Measurements from ENCODE around the gene CSTB.

Gene CSTB

DNA sequence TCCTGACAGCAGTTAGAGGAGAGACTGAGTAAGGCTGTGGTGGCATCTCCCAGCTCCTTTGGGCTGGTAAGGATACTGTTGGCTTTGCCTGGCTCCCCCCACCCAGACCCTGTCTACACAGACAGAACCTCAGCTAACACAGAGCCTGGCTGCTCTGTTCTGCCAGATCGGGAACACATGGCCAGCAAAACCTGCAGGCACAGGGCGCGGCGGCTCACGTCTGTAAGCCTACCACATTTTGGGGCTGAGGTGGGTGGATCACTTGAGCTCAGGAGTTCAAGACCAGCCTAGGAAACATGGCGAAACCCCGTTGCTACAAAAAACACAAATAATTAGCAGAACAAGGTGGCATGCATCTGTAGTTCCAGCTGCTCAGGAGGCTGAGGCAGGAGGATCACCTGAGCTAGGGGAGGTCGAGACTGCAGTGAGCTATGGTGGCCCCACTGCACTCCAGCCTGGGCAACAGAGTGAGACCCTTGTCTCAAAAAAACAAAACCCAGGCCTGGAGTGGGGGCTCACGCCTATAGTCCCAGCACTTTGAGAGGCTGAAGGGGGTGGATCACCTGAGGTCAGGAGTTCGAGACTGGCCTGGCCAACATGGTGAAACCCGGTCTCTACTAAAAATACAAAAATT, 6.7 kb downstream of the CSTB start:
- DNase-seq (ENCODE audit: insufficient read length, low spot score) (no peak), FAIRE-seq (no peak)

DNA sequence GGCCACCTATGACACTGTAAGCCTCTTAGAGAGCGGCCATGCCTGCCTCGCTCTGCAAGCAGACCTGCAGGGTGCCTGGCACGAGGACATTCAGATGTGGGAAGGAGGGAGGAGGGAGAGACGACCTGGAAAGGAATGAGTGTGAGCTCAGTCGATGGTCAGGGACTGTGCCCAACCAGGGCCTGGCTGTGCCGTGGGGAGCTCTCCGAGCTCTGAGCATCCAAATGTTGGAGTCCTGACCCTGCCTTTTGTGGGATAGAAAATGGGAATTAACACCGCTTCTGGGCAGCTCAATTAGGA, 7.3 kb downstream of the CSTB start:
- FAIRE-seq (no peak), DNase-seq (ENCODE audit: insufficient read length, low spot score) (no peak)

DNA sequence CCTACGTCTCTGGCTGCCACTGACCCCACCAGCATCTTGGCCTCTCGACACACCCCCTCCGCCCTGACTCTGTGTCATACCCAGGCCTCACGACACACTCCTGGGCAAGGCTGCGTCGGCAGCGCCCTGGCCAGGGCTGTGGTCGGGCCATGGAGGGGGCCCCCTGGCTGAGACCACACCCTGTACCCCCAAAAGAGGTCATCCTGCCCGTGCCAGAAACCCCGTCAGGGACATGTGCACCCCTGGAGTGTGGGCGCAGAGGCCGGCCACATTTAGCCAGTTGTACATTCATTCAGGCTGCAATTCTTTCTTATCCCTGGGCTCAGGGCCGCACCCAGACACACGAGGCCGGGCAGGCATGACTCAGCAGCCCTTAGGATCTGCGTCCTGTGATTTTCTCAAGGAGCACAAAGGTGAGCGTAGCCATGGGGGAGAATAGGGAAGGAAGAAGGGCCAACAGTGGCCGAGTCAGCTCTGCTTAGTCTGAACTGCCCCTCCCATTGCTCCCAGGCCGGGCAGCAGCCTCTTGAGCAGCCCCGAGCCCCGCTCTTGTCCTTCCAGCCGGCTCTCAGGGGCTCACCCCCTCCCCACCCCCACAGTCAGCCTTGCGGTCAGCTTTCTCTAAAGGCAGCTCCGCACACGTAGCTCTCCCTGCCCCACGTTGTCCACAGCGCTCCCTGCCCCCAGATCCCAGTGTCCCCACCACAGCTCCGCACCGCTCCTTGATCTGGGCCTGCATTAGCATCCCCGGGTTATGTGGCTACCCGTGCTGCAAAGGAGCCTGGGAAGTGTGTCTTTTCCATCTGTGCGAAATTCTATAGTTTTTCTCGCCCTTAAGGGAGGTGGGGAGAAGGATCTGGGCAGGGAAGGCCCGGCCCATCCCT, 7.9 kb downstream of the CSTB start:
- DNase-seq (ENCODE audit: insufficient read length, low spot score) (peak; percentile 48), FAIRE-seq (no peak)

DNA sequence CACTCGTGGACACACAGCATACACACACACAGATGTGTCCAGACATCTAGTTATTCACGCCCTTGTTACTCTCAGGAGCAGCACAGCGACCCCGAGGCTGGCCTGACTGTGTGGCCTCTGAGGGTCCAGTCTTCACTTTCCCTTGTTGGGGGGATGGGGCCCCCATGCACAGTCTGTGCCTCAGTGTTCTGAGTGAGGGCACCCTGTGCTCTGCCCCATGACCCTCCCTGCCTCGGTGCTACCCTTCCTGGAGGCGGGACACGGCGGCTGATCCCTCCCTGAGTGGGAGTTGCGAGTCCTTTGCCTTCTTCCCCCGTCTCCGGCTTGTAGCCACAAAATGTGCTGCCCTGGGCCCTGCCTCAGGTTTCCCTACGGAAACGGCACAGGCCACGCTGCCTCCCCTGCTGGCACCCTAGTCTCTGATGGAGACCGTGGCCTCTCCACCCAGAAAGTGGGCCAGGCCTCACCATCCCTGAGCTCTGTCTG, 8.6 kb downstream of the CSTB start:
- FAIRE-seq (no peak), DNase-seq (ENCODE audit: insufficient read length, low spot score) (no peak)

DNA sequence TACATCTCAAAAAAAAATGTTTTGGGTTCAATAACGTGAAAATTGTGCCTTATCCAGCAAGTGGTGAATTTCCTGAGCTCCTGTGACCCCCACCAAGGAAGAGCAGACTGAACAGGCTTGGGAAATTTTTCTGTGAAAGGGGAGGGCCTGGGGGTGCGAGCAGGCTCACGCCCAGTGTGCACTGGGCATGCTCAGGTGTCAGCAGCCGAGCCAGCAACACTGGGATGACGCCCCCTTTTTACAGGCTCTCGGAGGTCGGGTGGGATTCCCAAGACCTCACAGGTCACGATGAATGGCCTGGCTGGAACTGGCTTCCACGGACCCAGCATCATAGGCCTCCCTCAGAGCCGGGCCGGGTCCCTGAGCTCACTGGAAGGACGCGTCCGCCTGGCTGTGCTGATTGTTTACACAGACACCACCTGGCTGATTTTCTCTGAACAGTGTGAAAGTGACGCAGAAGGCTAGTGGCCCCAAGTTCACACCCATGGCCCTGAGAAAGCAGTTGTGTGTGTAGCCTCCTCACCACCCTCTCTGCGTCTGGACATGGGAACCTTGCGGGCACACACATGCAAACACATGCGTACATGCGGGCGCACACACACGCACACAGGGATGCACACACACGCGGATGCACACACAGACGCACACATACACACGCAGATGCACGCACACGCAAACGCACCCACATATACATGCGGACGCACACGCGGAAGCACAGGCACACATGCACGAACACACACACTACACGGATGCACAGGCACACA, 9.2 kb downstream of the CSTB start:
- FAIRE-seq, result peak; percentile 28
- no peak for DNase-seq (ENCODE audit: insufficient read length, low spot score)

DNA sequence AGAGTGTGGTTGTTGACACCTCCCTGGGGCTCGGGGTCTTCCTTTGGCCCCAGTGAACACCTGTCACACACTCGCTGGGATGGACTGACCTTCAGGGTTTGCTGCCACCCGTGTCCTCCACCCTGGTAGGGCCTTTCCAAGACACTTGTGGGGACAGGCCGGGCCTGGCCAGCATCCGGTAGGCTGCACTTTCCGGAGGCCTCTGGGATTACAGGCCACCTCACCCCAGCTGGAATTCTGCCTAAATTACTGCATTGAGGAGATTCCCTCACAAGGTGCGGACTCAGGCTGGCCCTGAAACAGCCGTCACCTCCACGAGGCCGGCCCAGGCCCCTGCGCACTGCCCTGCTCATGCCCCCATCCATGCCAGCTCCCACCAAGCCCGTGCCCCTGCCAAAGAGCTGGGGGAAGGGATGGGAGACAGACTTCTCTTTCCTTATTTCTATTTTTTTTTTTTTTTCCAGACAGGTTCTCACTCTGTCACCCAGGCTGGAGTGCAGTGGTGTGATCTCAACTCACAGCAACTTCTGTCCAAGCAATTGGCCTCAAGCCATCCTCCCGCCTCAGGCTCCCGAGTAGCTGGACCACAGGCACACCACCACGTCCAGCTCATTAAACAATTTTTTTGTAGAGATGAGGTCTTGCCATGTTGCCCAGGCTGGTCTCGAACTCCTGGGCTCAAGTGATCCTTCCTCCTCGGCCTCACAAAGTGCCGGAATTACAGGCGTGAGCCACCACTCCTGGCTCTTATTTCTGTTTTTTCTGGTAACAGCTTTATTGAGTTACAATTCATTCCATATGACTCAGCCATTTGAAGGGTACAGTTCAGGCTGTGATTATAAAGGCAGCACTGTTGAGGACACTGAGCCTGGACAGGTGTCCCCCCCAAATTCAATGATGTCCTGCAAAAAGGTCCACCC, 11.3 kb downstream of the CSTB start:
- DNase-seq (ENCODE audit: insufficient read length, low spot score) (no peak), FAIRE-seq (no peak)

DNA sequence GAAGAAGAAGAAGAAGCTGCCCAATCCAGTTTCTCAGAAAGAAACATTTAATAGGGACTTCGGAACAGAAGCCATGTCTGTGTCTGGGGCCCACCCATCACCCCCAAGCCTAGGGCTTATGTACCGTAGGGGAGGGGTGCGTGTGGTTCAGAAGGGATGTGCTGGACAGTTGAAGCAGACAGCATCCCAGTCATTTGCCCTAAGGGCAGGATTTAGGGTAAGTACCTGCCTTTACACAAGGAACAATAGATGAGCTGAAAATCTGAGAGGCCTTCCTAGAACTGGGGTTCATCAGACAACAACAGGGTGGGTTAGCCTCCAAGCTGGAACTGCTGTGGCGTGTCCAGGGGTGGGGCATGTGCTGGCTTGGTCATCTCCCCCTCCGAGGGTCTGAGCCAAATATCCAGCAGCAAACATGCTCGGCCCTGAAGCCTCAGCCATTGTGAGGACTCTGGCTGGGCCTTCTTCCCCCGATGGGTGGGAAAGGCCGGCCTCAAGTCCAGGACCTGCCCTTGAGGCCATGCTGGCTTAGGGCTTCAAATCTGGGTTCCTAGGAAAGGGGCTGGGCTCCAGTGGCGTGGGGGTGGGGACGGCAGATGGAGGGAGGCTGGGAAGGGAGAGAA, 12.1 kb downstream of the CSTB start:
- FAIRE-seq, result no peak
- DNase-seq (ENCODE audit: insufficient read length, low spot score), result no peak

DNA sequence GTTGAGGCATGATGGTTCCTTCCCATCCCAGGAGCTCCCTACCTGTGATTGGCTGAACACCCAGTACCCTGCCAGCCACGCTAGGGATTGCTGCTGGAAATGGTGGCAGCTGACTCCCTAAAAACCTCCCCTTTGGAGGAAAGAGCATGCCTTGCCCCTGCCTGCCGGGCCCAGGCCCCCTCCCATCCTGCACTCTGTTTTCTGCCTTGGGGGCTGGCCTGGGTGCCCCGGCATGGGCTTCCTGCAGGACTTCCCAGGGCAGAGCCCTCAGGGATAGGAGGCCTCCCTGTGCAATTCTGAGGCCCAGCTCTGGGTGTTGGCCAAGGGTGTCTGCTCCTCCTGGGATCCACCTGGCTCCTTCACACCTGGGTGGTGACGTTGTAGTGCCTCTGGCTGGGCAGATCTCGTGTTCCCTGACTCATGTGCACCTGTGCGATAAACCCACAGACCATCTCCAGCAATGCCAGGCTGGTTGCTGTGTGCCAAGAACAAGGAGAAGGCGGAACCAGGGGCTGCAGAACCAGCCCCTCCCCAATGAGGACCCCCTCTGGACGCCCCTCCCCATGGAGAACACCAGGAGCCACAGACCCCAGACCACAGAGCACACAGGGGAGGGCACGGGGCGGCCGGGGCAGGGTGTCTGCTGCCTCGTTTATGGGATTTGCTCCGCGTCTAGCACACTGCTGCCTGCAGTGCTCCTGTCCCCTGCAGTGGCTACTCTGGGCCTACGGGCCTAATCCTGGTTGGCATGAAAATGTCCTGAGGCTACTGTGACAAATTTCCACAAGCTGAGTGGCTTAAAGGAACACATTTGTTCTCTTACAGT, 13.6 kb downstream of the CSTB start:
- FAIRE-seq (no peak), DNase-seq (ENCODE audit: insufficient read length, low spot score) (no peak)

DNA sequence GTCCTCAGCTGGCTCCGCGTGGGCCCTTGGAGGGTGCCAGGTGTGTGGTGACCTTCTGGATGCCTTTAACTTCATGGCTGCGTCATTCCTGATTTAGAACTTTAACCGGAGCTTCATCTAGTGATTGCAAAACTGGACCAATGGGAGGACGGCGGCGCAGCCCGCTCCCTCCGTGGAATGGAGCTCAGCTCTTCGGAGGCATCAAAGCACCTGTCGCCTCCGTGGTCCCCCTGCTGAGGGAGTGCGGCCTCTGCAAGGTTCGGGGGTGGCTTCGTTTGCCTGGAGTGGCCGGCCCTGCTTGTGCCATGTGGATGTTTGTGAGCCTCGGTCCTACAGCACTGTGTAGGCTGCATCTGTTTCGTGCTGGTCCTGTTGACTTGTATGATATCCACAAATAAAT, 14.2 kb downstream of the CSTB start:
- FAIRE-seq (no peak), DNase-seq (ENCODE audit: insufficient read length, low spot score) (no peak)

DNA sequence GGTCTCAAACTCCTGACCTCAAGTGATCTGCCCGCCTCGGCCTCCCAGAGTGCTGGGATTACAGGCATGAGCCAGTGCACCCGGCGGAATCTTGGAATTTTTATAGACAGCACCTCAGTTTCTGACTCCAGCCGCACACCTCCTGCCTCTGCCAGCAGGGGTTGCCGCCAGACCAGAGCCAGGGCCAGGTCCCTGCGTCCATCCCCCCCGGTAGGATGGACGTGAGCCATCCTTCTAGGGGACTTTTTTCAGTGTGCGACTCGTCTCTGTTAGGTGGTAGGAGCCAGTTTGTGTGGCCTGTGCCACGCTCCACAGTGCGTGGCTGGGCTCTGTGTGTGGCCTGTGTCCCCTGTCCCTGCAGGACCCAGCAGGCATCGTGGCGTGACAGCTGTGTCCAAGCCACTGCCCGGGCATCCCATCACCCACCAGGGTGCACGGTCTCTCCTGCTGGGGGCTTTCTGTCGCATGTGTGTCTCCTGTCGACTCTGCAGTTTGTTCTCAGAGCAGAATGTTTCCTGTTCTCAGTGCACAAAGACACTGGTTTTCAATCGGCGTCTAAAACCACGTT, 15.6 kb downstream of the CSTB start:
- no peak for DNase-seq (ENCODE audit: insufficient read length, low spot score)
- FAIRE-seq, result no peak

DNA sequence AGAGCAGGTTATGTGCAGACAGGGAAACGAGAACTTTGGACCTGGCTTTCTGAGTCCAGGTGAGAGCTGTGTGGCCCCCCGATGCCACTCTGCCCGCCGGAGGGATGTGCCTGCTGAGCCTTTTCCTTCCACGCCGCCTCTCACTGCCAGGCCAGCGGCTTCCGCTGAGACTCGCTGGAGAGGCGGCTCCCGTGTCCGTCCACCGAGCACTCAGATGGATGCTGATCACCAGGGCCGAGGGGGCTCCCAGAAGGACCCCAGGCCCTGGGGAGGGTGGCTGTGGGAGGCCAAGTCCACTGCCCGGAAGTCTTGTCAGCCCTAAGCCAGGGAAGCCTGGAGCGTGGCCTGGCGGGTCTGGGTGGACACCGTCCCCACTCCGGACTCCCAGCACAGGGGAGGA, 16.5 kb downstream of the CSTB start:
- FAIRE-seq, result no peak
- DNase-seq (ENCODE audit: insufficient read length, low spot score), result no peak

DNA sequence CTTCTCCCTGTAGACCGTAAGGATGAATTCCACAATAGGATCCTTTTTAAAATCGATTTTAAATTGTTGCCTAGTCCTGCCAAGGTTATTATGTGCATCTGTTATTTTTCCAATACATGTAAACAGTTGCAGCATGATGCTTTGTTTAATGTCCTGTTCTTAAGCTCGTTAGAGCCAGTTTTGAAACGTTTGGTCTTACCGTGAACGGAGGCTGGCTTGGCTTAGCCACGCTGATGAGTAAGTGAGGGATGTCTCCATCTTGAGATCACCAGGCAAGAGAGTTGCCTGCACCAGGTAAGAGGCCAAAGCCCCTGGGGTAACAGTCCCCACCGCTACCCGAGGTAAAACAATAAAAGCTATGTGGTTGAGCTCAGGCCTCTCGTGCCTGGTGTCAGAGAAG, 17.3 kb downstream of the CSTB start:
- no peak for FAIRE-seq
- DNase-seq (ENCODE audit: insufficient read length, low spot score), result no peak

DNA sequence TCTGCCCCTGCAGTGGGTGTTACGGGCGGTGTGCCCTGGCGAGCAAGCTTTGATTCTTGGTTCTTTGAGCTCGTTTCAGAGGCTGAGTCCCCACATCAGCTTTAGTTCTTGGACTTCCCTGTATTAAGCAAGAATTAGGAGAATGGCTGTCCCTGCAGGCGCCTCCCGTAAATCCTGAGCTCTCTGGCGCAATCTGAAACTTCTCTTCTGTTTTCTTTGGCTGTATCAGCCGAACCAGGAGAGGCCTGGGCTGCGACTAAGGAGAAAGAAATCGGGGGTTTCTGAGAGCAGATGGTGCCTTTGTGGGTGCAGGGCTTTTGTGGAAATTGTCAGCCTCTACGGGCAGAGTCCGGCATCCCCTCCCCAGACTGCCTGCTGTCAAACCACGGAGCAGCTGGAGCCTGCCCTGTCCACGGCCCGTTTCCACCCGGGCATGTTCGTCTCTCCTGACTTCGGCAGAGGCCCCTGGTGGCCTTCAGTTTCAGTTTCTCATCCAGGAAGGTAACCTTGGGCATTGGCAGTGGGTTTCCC, 17.9 kb downstream of the CSTB start:
- FAIRE-seq, result no peak
- no peak for DNase-seq (ENCODE audit: insufficient read length, low spot score)

DNA sequence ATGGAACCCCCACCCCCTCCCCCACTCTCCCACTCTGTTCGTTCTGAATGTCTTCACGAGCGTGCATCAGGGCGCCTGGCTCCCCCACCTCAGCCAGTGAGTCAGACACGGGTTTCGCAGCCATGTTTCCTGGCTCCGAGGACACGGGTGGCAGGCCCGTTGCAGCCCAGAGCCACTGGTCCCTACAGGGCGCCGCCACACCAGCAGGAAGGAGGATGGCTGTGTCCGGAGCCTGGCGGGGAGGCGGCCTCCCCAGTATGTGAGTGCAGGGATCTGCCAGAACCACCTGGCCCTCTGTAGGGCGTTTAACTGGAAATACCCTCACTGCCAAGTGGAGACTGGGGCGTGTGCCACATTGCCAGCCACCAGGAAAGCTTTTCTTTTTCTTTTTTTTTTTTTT, 18.5 kb downstream of the CSTB start:
- no peak for DNase-seq (ENCODE audit: insufficient read length, low spot score)
- FAIRE-seq, result no peak

DNA sequence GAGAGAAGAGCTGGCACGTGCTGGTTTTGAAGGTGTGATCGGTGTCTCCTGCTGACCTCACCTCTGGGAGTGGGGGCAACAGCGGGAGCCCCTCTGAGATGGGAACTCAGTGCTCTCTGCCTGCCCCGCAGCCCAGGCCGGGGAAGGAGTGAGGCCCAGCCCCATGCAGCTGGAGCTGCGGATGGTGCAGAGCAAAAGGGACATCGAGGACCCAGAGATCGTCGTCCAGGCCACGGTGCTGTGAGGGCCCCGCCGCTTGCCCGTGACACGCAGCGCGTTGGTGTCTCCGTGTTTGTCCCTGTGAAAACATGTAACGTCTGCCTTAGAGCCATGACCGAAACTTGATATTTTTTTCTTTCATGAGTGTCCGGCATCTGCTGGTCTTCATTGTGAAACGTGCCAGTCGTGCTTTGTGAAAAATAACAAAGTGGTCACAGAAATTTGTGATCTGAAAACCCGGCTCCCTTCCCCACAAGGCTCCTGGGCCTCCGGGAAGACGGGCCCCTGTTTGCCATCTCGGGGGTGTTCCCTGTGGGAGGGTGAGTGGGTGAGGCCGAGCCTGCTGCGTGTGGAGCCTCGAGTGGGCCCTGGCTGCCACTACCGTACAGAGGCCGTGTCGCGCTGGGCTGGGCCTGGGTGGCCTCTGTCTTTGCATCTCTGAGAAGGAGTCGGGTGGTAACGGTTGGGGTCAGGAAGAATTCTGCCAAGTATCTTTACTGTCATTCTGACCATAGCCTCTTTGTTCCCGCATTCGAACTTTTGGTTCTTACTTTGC, 20.1 kb downstream of the CSTB start:
- FAIRE-seq, result no peak
- DNase-seq (ENCODE audit: insufficient read length, low spot score), result no peak

DNA sequence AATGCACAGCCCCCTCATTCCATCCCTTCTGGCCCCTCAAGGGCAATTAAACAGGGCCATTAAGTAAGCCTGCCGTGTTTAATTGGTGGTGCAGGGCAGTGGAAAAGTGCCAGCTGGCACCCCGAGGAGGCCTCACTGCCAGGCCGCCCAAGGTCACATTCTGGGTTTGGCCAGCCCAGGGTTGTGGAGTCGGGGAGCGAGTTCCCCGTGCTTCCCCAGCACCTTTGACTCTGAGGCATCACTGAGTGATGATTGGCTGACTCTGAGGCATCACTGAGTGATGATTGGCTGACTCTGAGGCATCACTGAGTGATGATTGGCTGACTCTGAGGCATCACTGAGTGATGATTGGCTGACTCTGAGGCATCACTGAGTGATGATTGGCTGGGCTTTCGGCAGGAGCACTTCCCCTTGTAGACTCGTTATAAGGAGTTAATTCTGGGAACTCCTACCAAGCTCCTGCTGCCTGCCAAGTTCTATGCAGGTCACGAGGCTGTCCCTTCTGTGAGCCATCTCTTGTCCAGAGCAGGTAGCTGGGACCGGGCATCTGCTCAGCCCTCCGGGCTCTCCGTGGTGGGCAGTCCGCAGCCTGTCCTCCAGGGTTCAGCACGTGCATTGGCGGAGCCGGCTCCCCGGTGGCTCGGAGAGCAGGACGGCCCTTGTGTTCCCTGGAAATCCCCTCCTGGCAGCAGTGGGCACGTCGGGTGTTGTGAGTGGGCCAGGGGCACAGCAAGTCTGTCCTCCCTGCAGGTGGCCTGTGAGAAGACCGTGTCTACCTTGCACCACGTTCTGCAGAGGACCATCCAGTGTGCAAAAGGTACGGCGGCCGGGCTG, 20.9 kb downstream of the CSTB start:
- DNase-seq (ENCODE audit: insufficient read length, low spot score) (no peak), FAIRE-seq (no peak)

DNA sequence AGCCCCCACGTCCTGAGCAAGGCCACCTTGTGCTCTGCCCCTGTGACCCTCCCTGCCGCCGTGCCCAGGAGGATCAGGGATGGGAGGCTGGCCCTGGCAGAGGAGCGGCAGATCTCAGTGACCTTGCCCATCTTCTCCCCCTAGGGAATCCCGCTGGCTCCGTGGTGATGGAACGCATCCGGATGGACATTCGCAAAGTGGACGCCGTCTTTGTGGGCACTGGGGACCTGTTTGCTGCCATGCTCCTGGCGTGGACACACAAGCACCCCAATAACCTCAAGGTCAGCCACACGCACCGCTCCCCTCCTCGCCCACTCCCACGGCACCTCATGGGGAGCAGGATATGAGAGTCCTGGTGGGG, 22.7 kb downstream of the CSTB start:
- DNase-seq (ENCODE audit: insufficient read length, low spot score) (no peak), FAIRE-seq (no peak)
